Eye (tissue), 1 donor: ENCODE data around the gene LHX3.

Experiments used
- DNase-seq: peaks from one replicate; pipeline ENCODE4 v3.0.0-alpha.2; 2015

Gene LHX3

DNA sequence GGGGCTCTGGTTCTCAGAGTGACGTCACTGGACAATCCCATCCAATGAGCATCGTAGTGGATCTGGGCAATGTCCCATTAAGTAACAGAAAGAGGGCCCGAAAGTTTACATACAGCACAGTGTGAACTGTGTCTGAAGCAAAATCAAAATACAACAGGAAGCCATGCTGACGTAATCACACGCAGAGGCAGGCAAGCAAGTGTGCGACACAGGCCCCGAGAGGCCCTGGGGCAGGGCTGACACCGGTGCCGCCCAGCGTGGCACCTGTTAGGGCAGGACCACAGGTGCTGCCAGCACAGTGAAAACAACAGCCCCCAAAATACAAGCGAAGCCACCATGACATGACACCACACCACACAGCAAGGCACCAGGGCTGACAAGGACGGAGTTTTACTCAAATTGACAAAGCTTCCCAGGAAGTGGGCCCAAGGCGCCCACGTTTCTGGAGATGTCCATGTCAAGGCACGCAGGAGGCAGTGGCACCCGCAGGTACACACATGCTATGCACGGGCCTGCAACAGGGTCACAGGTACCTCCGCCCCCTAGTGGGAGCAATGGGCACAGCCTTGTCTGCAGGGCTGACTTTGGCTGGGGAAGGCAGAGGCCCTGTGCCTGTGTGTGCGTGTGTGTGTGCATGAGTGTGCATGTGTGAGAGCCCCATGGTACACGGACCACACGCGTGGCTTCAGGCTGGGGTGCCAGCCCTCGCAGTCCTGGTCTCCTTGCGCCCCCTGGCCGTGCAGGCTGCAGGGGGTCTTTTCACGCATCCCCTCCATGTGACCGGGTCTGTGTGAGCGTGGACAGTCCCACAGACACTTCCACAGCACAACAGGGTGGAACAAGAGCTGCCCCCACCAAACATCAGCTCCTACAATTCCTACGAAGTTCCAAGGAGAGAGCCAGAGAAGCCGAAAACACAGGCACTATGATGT lies 21.1 kb upstream of the LHX3 start:
- peak; percentile 77 for DNase-seq

GRCh38 chr9:136225366-136225747 lies 20.4 kb upstream of the LHX3 start:
- DNase-seq: no peak

GRCh38 chr9:136223871-136224640 lies 19.1 kb upstream of the LHX3 start:
- no peak for DNase-seq

DNA sequence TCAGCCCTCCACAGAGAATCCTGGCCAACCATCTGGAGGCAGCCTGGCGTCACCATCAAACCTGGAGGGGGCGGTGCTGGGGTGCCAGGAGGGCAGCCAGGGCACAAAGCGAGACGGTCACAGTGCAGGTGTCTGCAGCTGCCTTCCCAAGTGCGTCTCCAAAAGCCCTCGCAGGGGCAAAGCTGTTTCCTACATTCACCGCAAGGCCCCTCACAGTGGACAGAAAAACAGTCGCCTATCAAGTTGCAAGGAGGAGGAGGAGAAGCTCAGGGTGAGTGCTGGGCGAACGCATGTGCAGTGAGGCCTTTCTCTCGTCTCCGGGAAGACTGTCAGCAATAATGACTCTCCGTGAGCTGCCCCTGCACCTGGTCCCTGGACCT lies 18.0 kb upstream of the LHX3 start:
- no peak for DNase-seq

GRCh38 chr9:136222166-136222905 lies 17.4 kb upstream of the LHX3 start:
- no peak for DNase-seq

DNA sequence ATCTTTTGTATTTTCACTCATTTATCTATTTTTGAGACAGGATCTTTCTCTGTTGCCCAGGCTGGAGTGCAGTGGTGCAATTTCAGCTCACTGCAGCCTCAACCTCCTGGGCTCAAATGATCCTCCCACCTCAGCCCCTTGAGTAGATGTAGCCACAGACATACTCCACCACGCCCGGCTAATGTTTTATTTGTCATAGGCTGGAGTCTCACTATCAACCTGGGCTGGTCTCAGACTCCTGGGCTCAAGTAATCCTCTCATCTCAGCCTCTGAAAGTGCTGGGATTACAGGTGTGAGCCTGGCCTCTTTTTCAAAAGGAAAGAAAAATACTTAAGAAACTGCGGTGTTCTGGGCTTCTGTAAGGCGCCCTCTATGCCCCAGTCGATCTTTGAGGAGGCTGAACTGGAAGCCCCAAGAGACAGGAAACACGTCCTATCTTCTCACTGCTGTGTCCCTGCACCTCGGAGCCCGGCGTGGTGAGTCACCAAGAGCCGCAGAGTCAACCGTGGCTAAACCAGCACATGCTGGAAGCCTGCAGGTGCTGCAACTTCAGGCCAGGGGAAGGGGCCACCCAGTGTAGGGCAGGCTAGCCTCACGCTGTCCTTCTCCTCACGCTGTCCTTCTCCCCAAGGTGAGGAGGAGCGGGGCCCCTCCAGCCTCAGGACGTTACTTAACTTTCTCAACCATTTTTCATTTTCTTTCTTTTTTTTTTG lies 15.2 kb upstream of the LHX3 start:
- no peak for DNase-seq

GRCh38 chr9:136219276-136219675 lies 14.3 kb upstream of the LHX3 start:
- no peak for DNase-seq

GRCh38 chr9:136218673-136219072 lies 13.7 kb upstream of the LHX3 start:
- DNase-seq: no peak

- DNase-seq: no peak
Measured at GRCh38 chr9:136218271-136218670, 13.3 kb upstream of the LHX3 start.

GRCh38 chr9:136216541-136217244 lies 11.8 kb upstream of the LHX3 start:
- no peak for DNase-seq

DNA sequence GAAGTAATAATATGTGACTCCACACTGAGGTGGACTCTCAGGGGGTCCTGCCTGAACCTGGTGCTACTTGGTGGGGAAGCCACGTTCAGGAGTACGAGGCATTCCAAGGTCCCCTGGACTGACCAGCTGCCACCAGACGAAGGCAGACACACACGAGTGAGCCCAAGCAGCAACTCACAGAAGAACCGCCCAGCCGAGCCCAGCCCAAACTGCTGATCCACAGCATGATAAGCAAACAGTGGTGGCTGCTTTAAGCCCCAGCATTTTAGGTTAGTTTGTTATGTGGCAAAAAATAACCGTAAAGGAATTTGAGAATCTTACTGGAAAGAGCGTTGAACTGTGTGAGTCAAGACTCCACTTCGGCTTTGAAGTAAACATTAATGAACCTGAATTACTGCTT lies 8.8 kb upstream of the LHX3 start:
- no peak for DNase-seq

- DNase-seq: no peak
Measured at GRCh38 chr9:136212345-136212950, 7.5 kb upstream of the LHX3 start.

DNA sequence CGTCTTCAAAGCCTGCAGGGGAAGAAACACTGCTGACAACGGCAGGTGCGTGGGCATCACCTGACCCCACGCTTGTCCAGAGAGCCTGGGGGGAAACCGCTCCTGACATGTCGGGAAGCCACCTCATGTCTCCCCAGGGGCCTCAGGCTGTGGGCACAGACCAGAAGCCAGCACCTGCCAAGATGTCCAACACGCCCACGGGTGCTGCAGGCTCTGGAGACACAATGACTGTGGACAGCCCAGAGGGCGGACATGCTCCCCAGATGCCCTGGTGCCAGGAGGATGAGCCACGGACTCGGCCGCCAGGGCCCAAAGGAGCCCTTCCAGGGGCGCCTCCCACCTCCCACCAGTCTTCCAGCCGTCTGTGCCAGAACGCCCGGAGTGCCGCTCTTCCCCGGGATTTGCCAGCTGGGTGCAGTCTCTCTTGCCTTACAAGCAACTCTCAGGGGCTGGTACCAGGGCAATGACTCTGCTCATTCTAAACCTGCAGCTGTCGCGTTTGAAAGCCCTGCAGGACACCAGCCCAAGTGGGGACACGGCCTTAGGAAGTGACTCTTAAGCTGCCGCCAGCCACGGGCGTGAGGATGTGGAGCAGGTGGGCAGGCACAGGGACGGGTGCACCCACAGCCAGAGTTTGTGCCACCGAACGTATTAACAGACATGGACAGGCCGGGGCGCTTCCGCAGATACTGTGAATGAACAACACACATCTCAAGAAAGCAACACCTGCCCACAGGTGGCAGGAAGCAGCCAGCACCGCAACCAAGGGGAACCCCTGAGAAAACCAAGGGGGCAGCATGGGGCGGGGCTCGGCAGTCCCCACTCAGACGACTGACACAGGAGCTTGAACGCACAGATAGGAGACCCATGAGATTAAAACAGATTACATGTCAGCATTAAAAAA lies 6.8 kb upstream of the LHX3 start:
- DNase-seq: no peak

DNA sequence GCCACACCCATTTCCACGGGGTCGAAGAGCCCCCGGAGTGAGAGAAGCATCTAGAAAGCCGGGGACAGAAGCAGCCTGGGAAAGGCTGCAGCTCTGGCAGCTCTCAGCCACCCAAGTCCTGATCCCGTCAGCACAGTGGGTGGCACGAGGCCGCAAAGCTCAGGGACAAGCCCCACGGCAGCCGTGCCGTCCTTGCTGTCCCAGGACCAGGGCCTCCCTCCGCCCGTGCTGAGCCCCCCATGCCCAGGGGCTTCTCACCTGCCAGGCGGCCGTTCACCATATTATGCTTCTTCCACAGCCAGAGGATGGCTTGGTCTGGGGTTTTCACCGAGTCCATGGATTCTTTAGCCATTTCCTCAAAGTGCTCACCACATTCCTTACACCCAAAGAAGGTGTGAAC lies 6.1 kb upstream of the LHX3 start:
- DNase-seq: no peak

- DNase-seq: no peak
Measured at GRCh38 chr9:136210276-136210675, 5.3 kb upstream of the LHX3 start.

DNA sequence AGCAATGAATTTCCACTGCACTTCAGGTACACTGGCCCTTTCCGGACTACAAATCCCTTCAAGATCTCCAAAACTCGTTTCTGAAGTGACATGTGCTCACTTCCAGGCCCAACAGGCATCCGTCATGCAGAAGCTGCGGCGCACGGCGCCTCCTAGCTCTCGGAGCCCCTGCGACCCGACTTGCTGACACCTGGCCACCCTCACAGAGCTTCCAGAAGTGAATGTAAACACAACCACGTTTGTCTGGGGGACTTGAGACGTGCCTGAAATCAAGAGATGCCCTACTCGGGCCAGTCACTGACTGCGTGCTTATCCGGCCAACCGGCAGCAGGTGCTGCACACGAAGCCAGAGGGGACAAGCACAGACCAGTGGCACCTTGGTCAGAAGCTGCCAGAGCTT lies 4.9 kb upstream of the LHX3 start:
- no peak for DNase-seq

GRCh38 chr9:136209232-136209631 lies 4.3 kb upstream of the LHX3 start:
- DNase-seq: no peak

DNA sequence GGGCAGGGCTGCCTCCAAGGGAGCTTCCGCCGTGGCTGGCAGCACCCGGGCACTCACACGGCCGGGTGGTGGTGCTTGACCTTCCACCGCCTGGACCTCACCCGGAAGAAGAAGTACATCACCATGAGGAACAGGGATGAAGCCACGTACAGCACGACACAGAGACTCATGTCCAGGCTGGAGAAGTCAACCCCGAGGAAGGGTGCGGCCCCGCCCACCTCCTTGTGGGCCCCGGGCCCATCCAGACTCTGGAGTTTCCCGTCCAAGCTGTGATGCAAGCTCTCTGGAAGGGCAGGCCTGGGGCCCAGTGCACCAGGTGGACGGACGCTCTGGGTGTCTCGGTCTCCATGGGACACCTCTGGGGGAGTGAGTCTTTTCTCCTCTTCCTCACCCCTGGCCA lies 3.7 kb upstream of the LHX3 start:
- no peak for DNase-seq

GRCh38 chr9:136207616-136208015 lies 2.7 kb upstream of the LHX3 start:
- DNase-seq: no peak

DNA sequence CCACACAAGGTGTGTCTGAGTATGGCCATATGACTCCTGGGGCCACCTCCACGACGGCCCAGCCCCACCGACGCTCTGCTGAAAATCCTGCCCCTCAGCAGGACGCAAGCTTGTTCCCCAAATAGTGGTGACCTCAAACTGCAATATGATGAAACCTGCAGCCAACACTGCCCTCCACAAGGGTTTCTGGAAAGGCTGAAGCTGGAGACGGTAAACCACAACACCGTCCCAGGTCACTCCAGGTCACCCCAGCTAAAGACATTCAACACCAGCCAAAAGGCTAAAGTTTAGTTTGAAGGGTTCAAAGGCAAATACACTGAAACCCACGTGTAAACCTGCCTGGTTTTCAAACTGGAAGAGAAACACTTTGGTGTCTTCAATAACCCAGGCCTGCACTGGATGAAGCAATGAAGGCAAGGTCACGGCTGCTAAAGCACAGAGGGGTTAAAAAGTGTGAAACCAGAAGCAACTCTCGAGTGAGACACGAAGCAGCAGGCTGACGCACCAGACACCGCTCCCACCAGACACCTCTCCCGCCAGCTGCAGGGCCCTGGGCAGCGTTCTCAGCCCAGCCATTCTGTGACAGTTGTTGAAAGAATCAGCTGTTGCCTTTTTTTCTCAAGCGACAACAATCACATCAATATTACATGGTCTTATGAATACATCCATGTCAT lies 1.8 kb upstream of the LHX3 start:
- DNase-seq: peak; percentile 67
